NCI-H2171 (cell line): ENCODE data around the gene GHRL.

Experiments used
- DNase-seq: peaks from one replicate; lab custom pipeline; 2025; lab: John Stamatoyannopoulos, UW

GHRL gene

DNA sequence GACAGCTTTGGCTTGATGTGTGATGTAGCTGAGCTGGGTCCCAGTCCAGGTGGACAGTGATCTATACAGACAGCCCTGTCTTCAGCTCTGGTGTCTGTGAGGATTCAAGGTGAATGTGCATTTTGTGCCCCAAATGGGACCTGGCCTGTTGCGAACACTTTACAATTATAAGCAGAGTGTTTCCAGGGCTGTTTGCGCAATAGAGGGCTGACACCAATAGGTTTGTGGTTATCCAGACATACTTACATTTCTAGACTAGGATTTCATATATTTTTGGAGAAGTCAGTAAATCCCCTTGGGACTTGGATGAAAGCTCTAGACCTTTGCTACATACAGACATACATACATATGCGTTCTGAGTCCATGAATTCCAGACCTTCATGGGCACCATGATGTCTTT lies 48.7 kb downstream of the GHRL start:
- no peak for DNase-seq

DNA sequence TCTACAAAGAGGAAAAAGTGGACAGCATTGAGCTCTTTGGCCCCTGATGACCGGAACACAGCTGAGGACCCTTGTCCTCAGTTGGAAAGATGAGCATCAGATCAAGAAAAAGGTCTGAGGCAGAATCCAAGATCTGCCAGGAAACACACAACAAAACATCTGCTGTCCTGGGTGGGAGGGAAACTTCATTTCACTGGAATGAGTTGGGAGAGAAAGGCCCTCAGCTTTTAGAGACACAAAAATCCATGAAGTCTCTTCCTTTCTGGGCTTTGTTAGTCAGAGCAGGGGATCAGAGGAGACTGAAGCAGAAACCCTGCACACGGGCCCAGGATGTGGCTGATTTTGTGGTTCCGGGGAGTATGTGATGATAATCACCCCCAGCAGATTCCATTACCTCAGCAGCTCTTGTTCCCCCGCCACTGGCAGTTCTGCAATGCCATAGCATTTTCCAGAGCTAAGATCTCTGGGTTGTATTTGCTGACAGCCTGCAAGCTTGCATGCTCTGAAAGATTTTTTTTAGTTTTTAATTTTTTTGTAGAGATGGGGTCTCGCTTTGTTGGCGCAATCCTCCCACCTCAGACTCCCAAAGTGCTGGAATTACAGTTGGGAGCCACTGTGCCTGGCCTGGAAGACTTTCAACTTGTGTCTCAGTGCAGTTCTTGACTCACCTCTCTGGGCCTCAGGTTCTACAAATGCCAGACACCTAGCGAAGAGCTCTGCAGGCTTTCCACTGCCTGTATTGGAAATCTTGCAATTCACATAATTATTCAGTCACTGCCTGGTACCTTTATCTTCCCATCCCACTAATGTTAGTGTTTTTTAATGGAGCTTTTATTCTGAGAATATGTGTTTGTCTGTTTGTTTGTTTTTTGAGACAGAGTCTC lies 50.3 kb downstream of the GHRL start:
- no peak for DNase-seq

DNA sequence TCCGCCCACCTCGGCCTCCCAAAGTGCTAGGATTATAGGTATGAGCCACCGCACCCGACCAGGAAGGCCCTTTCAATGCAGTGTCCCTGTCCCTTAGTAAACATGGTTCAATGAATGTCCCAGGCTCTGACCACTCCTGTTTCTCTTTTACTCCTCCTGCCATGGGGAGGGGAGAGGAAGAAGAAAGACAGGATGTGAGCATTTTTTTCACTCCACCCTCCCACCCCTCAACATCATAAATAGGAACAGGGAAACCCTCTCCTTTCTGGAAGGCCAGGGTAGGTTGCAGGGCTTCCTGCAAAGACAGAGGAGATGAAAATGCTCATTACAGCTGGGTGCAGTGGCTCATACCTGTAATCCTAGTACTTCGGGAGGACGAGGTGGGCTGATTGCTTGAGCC lies 51.9 kb downstream of the GHRL start:
- DNase-seq: no peak

DNA sequence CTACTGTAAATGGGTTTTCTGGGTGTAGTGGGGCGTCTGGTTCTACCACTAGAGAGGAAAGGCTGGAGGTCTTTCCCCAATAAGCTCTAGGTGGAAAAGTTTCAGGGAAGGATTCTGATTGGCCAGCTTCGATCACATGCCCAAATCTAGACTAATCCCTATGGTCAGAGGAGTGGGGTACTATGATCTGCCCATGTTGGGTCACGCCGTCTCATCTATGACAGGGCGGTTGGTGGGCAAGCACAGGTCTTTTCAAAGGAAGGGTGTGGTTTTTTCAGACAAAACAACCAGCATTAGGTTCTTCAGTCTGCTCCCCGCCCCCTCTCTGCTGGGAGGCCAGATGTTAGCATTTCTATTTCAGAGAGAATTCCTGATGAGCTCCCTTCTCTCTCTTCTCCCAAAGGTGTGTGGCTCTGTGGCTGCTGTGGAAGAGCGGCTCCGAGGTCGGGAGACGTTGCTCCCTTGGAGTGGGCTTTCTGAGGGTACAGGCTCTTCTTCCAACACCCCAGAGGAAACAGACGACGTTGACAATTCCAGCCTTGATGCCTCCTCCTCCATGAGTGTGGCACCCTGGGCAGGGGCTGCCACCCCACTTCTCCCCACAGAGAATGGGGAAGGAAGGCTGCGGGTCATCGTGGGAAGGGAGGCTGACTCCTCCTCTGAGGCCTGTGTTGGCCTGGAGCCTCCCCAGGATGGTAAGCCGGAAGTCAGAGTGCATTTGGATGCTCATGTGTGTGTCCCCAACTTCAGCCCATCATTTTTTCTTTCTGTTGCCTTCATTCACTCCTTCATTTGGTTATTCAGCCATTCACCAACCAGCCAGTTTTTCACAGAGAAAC lies 54.2 kb downstream of the GHRL start:
- DNase-seq: no peak
